Chondrocyte (in vitro differentiated cells): ENCODE results near the gene MCF2L2. TPM values are rescaled to one million over a fixed set of nuclear protein-coding genes. Genes with fewer than 3 reads are reported as not detected.
"Not testable (repeated sequence)": the region's sequence is repeated elsewhere in the genome, so short reads cannot be mapped to it uniquely, and the experiment has no call there.

Source experiments
- DNase-seq: peaks from one replicate; pipeline ENCODE4 v3.0.0; 2021; ENCODE audit warnings: mixed read lengths, low spot score
- H3K27ac Mint-ChIP-seq: one replicate; pipeline ENCODE4 v1.8.0; 2021; ENCODE audit warnings: mild to moderate bottlenecking, moderate library complexity, mixed read lengths; ENCODE audit not compliant: unreplicated experiment
- H3K27me3 Mint-ChIP-seq: 2 replicates; pipeline ENCODE4 v1.8.0; 2021; ENCODE audit warnings: low read depth, mixed read lengths
- H3K36me3 Mint-ChIP-seq: 2 replicates; pipeline ENCODE4 v1.8.0; 2021; ENCODE audit warnings: low read depth, mixed read lengths
- H3K4me1 Mint-ChIP-seq: 2 replicates; pipeline ENCODE4 v1.8.0; 2021; ENCODE audit warnings: low read depth, mild to moderate bottlenecking, mixed read lengths
- H3K4me3 Mint-ChIP-seq: one replicate; pipeline ENCODE4 v1.8.0; 2021; ENCODE audit warnings: mild to moderate bottlenecking, moderate library complexity, mixed read lengths; ENCODE audit not compliant: unreplicated experiment
- H3K9me3 Mint-ChIP-seq: 2 replicates; pipeline ENCODE4 v1.8.0; 2021; ENCODE audit warnings: low read depth, mixed read lengths
- CTCF ChIP-seq: fragments of 200-600 bp; sonication (generic); IDR thresholded peaks from 2 replicates; pipeline ENCODE4 v1.5.0; 2021; ENCODE audit warnings: antibody characterized with exemption, mild to moderate bottlenecking, moderate library complexity
- total RNA-seq: library from RNA; stranded (reverse); gene quantifications from 3 replicates; pipeline ENCODE4 v1.2.1, GENCODE V29; 2021

The MCF2L2 gene
- total RNA-seq, 1 donor from 2014 or later, result 2.6 TPM

GRCh38 chr3:183178512-183178832 lies 249.9 kb downstream of the MCF2L2 start:
- H3K4me1 Mint-ChIP-seq, result peaks cover 9% of the 10 kb centered on the region
- no peaks in the 10 kb centered on the region for H3K36me3 Mint-ChIP-seq
- no peak for TF ChIP-seq CTCF
- H3K27me3 Mint-ChIP-seq, result peaks cover 6% of the 10 kb centered on the region
- no peak for DNase-seq
- no peaks in the 10 kb centered on the region for H3K9me3 Mint-ChIP-seq
- no peak overlapping the region for H3K27ac Mint-ChIP-seq
- peak overlapping the region; percentile 77 for H3K4me3 Mint-ChIP-seq

- H3K9me3 Mint-ChIP-seq, result no peaks in the 10 kb centered on the region
- H3K4me1 Mint-ChIP-seq, result no peaks in the 10 kb centered on the region
- H3K4me3 Mint-ChIP-seq, result no peak overlapping the region
- H3K27ac Mint-ChIP-seq, result no peak overlapping the region
- no peak for DNase-seq
- no peak for TF ChIP-seq CTCF
- no peaks in the 10 kb centered on the region for H3K36me3 Mint-ChIP-seq
- peaks cover 13% of the 10 kb centered on the region for H3K27me3 Mint-ChIP-seq
These were observed 256.3 kb downstream of the MCF2L2 start for GRCh38 chr3:183172051-183172639.

GRCh38 chr3:183167975-183168374 lies 260.4 kb downstream of the MCF2L2 start:
- H3K4me1 Mint-ChIP-seq, H3K27ac Mint-ChIP-seq, DNase-seq, H3K4me3 Mint-ChIP-seq, H3K9me3 Mint-ChIP-seq, H3K36me3 Mint-ChIP-seq, H3K27me3 Mint-ChIP-seq: not testable (repeated sequence)

GRCh38 chr3:183163563-183163962 lies 264.9 kb downstream of the MCF2L2 start:
- no peak for DNase-seq
- Mint-ChIP-seq H3K4me1 (peaks cover 17% of the 10 kb centered on the region), H3K36me3 (no peaks in the 10 kb centered on the region), H3K4me3 (peak overlapping the region; percentile 88), H3K27me3 (no peaks in the 10 kb centered on the region), H3K27ac (no peak overlapping the region), H3K9me3 (peaks cover 3% of the 10 kb centered on the region)
- TF ChIP-seq CTCF, result no peak

- Mint-ChIP-seq H3K9me3 (peaks cover 3% of the 10 kb centered on the region), H3K4me3 (peak overlapping the region; percentile 88), H3K36me3 (no peaks in the 10 kb centered on the region), H3K27me3 (no peaks in the 10 kb centered on the region), H3K27ac (peak overlapping the region; percentile 77), H3K4me1 (peaks cover 17% of the 10 kb centered on the region)
- no peak for DNase-seq
- TF ChIP-seq CTCF, result no peak
These were observed 266.7 kb downstream of the MCF2L2 start for GRCh38 chr3:183161552-183162336.

GRCh38 chr3:183160616-183161015 lies 267.8 kb downstream of the MCF2L2 start:
- H3K9me3 Mint-ChIP-seq, result no peaks in the 10 kb centered on the region
- H3K27ac Mint-ChIP-seq, result no peak overlapping the region
- no peak overlapping the region for H3K4me3 Mint-ChIP-seq
- H3K36me3 Mint-ChIP-seq, result no peaks in the 10 kb centered on the region
- TF ChIP-seq CTCF, result no peak
- no peak for DNase-seq
- peaks cover 17% of the 10 kb centered on the region for H3K4me1 Mint-ChIP-seq
- H3K27me3 Mint-ChIP-seq, result no peaks in the 10 kb centered on the region
